Effector CD8-positive, alpha-beta T cell (primary cell): ENCODE results near the gene FITM1.
A peak's percentile ranks its signal among the peaks of the same experiment; 100 is the strongest.

ENCODE experiments used
- DNase-seq: peaks from one replicate; lab custom pipeline; 2025; lab: John Stamatoyannopoulos, UW

The FITM1 gene

DNA sequence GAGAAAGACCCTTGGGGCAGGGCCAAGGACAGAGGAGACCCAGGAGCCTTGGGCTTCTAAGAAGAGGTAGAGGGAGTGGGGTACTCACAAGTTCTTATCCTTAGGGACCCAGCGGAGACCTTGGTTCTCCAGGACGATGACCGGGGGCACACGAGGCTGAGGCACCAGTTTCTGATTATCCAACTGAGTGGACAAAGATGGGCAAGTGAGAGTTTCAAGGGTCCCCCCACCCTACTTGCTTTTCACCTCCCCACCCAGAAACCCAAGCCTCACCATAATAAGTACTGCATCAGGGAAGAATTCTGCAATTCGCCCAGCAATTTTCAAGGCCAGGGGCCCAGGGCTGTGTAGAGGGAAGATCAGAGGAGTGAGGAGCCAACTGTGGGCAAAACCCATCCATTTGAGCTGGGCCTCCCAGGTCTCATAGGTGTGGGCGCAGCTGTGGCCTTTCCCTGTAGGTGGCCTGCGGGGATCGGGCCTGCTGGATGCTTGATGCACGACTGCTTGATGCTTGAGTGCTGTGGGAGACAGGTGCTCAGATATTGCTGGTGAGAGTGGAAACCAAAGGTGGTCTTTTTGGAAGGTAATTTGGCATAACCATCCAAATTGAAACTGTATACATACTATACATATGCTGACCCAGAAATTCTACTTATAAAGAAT is 8.9 kb downstream of the FITM1 start:
- no peak for DNase-seq

DNA sequence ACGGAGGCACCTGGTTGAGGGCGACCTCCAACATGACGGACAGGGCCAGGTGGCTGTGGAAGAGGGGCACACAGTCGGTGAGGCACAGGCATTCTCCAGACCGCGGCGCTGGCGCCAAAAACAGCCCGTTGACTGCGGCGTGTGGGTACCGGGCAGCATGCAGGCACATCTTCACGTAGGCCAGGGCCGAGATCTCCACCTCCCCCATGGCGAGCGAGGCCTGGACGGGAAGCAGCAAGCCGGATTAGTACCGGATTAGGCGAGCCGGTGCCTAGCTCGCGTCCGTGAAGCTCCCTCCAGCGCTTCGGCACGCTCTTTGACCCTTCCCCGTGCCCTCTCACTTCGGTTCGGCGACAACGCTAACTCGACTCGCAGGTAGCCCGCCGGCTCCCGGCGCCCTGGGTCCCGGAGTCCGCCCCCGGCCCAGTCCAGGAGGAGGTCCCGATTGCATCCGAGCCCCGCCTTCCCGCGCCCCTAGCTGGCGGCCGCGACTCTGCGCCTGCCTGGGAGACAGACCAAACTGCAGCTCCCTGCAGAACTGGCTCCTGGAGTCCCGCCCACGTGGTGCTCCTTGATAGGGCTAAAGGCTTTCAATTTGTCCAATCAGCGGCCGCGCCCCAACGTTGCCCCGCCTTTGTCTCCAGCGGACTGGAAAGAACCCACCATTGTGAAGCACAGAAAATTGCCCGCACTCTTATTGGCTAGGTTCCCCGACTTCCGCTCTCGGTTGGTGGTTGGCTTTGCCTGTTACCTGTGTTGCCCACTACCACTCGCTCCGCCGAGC is 10.8 kb downstream of the FITM1 start, which contains the start of gene EMC9:
EMC9 (minus strand) TSS at position 495 of the 784 bp plus-strand sequence; CDS start at position 208, 287 bp downstream.
- peak; percentile 99 for DNase-seq

DNA sequence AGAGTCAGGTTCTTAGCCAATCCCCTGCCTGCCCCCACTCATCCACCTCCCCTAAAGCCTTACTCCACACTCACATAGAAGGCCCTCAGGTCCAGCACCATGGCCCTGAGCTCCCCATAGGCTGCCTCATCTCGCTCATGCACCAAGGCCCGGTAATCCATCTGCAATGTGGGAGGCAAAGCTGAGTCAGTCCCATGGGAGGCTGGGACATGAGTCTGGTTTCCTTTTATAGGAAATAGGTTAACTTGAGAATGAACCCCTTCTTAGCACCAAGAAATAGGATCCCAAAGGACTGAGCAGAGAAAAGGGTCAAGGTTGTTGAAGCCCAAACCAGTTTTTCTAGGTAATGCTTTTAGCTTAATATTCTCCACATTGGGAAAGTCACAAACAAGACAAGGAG is 13.1 kb downstream of the FITM1 start:
- DNase-seq = no peak

DNA sequence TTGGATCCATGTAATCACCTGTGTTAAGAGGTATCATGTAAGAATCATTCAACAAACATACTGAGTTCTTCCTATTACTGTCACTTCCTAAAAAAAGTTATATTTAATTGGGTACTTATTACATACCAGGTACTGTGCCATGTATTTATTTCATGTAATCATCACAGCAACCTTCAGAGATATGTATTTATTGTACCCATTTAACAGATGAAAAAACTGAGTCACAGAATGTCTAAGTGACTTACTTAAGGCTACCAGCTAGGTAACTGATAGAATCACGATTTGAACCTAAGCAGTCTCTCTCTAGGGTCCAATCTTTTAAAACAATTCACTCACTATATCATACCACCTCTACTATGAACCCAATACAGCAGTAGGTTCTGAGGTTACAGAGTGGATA is 14.0 kb downstream of the FITM1 start:
- DNase-seq = no peak

DNA sequence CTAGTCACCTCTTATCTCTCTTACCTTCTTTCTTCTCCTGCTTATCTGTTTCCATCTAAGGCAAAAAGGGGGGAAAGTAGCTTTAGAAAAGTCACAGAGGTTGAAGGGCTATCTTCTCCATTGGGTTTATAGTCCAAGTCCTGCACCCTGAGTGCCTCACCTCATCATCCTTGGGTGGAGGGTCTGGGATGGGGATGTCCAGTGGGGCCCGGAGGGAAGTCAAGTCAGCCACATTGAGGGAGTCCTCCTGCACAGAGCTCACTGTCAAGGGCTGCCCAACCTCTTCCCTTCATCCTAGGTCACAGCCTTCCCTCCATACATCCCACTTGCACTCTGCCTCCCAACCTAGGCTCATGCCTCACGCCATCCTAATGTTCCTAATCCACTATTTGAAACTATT is 14.8 kb downstream of the FITM1 start:
- no peak for DNase-seq

DNA sequence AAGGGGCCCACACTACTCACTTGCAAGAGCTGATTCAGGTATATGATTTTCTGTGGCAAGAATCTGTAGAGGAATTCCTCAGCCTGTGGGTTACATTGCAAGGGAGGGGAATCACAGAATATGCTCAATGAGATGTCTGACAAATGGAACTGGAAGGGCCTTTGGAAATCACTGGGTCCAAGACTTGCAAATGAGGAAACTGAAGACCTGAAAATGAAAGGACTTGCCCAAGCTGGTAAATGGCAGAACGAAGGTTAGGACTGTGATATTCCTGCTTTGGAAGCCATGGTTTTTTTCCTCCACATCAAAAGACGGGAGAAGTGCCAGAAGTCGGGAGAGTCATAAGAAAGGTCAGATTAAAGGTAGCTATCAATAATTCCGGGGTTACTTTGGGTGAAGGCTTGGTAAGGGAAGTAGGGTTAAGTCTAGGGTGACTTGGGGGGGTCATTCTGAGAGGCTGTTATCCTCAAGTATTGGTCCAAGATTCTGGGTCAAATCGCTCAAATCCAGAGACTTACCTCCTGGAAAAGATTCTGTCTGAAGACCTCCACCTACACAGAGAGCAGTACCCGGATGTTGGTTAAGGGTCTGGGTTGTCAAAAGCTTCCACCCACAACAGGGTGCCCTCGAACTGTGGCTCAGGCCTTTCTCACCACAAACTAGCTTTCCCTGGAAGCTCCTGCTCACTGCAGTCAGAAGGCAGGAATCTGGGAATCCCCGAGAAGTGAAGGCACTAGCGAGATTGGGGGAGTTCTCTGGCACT is 15.4 kb downstream of the FITM1 start:
- no peak for DNase-seq

DNA sequence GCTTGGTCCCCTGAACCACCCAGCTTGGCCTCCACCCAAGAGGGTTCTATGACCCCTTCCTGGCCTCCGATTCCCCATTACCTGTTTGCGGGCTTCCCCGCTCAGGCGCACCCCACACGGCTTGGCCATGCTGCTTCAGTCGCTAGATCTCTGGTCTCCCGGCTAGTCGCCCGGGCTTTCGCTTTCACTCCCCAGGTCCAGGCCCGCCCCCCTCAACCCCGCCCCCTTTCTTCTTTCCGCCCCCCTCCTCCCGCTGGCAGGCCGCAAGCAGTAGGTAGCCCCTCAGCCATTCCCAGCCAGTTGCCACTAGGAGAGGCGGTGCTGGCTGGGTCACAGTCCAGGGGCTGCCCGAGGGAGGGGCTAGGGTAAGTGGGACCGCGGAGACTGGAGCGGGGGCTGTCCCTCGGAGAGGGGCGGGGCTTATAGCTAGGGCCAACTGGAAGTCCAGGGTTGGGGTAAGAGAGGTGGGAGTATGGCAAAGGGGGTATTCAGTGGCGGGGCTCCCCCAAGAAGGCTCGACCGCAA is 16.1 kb downstream of the FITM1 start, which contains the start of gene PSME2:
PSME2 (minus strand) TSS at position 158 of the 525 bp plus-strand sequence; CDS start at position 129, 29 bp downstream.
- peak; percentile 80 for DNase-seq

DNA sequence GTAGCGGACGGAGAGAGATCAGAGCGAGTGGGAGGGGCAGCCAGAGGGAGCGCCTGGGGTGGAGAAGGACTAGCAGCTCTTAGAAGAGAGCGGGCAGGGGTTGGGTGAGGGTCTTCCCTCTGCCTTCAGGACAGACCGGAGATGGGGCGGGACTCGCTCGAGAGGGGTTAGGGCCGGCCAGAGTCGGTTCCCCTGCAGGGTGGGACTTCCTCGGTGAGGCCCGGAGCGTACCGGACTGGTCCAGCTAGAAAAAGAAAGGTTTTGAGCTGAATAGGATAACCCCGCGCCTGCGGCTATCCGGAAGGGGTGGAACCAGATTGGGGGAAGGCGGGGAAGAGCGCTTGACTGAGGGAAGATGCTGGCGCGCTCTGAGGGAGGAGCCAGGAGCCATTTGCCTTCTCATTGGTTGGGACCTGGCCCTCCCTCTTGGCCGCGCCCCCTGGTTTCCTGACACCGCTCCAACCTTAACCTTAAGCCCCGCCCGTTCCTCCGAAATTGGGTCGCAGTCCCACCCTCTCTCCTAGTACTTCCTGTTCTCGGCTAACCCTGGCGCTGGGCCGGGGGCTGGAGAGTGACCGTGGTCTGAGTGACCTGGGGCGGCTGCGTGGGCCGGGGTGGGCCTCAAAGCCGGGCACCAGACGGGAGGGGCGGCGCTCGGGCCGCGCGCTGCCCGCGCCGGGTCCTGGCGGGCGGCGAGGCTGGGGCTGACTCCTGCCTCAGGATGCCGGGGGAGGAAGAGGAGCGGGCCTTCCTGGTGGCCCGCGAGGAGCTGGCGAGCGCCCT is 16.7 kb downstream of the FITM1 start, which contains the start of gene RNF31:
RNF31 (plus strand) TSS at position 521 of the 783 bp plus-strand sequence; CDS start at position 722, 201 bp downstream.
- DNase-seq = peak; percentile 94

DNA sequence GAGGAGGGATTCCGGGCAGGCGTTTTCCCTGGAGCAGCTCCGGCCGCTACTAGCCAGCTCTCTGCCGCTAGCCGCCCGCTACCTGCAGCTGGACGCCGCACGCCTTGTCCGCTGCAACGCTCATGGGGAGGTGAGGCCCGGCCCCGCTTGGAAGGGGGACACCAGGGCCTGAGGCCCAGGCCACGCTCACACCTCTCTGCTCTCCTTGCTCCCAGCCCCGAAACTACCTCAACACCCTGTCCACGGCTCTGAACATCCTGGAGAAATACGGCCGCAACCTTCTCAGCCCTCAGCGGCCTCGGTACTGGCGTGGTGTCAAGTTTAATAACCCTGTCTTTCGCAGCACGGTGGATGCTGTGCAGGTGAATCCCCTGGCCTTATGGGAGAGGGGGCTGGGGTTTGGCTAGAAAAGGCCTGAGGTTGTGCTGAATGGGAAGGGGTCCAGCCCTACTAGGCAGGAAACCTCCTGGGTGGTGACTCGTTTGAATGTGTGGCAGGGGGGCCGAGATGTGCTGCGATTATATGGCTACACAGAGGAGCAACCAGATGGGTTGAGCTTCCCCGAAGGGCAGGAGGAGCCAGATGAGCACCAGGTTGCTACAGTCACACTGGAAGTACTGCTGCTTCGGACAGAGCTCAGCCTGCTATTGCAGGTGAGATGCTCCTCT is 17.4 kb downstream of the FITM1 start:
- DNase-seq = no peak

DNA sequence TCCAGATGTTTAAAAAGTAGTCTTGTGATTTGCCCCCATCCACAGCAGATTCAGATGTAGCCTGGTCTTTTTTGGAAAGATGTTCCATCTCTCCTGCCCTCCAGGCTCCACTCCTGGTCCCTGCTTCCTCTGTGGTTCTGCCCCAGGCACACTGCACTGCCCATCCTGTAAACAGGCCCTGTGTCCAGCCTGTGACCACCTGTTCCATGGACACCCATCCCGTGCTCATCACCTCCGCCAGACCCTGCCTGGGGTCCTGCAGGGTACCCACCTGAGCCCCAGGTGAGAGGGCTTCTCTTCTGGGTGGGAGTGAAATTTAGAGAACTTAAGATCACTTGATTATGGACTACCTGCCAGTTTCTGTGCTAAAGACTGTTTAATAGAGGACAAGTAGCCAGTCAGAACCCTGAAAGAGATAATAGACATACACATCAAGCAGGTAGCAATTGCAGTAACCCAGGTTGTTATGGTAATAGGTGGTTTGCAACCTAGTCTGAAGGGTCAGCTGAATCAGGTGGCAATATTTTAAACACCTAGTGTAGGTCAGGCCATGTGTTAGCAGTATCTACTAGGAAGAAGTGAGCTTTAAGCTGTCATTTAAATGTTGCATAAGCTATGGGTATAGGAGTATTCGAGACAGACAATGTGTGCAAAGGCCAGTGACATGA is 19.0 kb downstream of the FITM1 start:
- DNase-seq = no peak

DNA sequence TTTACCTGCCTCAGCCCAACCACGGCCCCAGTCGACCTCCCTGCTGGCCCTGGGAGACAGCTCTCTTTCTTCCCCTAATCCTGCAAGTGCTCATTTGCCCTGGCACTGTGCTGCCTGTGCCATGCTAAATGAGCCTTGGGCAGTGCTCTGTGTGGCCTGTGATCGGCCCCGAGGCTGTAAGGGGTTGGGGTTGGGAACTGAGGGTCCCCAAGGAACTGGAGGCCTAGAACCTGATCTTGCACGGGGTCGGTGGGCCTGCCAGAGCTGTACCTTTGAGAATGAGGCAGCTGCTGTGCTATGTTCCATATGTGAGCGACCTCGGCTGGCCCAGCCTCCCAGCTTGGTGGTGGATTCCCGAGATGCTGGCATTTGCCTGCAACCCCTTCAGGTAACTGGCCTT is 19.6 kb downstream of the FITM1 start:
- no peak for DNase-seq

DNA sequence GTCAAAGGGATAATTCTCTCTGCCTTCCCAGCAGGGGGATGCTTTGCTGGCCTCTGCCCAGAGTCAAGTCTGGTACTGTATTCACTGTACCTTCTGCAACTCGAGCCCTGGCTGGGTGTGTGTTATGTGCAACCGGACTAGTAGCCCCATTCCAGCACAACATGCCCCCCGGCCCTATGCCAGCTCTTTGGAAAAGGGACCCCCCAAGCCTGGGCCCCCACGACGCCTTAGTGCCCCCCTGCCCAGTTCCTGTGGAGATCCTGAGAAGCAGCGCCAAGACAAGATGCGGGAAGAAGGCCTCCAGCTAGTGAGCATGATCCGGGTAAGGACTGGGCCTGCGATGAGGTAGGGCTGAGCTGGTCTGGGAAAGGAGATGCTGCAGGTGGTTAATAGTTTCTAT is 20.1 kb downstream of the FITM1 start:
- no peak for DNase-seq

DNA sequence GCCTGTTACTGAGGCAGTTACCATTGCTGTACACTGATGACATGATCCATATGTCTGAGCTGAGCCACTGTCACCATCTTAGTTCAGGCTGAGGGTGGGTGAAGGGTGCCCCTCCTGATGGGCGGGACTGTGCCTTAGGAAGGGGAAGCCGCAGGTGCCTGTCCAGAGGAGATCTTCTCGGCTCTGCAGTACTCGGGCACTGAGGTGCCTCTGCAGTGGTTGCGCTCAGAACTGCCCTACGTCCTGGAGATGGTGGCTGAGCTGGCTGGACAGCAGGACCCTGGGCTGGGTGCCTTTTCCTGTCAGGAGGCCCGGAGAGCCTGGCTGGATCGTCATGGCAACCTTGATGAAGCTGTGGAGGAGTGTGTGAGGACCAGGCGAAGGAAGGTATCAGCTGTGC is 20.5 kb downstream of the FITM1 start:
- DNase-seq = no peak

DNA sequence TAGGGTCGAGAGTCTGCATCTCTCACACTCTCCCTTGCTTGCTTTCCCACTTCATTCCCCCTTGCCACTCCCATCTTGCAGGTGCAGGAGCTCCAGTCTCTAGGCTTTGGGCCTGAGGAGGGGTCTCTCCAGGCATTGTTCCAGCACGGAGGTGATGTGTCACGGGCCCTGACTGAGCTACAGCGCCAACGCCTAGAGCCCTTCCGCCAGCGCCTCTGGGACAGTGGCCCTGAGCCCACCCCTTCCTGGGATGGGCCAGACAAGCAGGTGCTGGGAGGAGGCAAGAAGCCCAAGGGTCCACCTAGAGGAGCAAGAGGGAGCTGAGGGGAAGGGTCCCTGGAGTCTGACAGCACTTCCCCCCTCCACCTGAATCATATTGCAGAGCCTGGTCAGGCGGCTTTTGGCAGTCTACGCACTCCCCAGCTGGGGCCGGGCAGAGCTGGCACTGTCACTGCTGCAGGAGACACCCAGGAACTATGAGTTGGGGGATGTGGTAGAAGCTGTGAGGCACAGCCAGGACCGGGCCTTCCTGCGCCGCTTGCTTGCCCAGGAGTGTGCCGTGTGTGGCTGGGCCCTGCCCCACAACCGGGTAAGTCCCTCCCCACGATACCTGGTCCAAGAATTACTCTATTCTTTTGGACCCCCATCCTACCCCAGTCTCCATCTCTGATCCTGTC is 21.1 kb downstream of the FITM1 start:
- DNase-seq = no peak

DNA sequence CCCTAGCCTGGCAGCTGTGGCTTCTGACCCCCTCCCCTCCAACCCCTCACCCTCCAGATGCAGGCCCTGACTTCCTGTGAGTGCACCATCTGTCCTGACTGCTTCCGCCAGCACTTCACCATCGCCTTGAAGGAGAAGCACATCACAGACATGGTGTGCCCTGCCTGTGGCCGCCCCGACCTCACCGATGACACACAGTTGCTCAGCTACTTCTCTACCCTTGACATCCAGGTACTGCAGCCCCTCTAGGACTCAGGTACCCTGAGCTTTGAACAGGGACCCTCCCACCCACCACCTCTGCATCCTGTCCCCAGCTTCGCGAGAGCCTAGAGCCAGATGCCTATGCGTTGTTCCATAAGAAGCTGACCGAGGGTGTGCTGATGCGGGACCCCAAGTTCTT is 24.6 kb downstream of the FITM1 start:
- no peak for DNase-seq

DNA sequence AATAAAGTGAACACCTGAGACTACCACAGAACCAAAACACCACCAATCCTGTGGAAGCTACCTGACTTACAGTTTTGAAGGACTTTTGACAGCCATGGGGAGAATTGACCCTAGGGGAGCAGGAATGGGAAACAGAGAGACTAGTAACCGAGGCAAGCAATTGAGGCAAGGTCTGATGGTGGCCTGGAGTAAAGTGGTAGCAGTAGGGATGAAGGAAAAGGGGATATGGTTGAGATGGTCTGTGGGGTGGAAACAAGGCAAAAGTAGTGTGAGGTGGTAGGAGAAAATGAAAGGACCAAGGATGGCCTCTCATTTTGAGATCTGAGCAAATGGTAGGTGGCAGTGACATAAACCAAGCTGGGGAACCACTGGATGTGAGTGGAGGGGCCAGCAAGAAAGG is 26.4 kb downstream of the FITM1 start:
- no peak for DNase-seq

DNA sequence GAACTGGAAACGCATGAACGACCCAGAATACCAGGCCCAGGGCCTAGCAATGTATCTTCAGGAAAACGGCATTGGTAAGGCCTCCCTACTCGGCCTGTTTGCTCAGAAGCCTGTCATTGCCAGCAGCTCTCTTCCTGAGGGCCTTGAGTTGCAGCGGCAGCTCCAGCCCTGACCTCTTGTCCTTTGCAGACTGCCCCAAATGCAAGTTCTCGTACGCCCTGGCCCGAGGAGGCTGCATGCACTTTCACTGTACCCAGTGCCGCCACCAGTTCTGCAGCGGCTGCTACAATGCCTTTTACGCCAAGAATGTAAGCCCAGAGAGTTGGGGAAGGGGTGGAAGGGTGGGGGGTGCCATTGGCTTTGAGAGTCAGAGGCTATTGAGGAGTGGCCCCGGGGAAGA is 26.9 kb downstream of the FITM1 start:
- no peak for DNase-seq

DNA sequence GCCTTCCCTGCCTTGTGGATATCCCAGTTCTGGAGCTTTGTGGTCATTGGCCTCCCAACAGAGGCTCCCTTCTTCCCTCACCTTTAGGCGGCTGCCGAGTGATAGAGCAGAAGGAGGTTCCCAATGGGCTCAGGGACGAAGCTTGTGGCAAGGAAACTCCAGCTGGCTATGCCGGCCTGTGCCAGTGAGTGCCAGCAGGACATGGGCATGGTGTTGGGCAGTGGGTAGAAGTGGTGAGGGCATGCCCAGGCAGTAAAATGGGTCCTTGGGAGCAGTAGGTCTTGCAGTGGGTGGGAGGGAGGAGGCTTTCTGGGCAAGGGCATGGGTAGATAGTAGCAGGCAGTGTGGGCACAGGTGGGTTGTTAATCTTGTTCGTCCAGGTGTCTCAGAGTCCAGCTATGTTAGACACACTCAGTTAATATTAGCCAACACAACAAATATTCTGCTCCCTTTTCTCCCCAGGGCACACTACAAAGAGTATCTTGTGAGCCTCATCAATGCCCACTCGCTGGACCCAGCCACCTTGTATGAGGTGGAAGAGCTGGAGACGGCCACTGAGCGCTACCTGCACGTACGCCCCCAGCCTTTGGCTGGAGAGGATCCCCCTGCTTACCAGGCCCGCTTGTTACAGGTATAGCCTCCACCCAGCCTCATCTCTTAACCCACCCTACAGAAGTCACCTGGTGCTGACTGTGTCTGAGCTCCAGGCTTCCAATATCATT is 29.5 kb downstream of the FITM1 start:
- DNase-seq = no peak

DNA sequence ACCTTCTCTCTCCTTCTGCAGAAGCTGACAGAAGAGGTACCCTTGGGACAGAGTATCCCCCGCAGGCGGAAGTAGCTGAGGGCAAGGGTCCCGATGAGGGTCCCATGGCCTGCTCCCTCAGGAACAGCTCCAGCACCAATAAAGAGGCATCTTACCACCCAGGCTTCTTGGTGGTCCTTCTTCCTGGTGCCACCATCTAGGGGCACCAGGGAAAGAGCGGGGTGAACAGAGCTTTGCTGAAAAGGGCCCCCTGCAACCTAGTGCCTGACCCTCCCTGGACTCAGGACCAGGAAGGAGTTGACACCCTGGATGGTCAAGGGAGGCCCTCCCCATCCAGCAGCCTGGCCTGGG is 30.0 kb downstream of the FITM1 start:
- no peak for DNase-seq
